ENCODE measurements around the gene SORBS1. TPM values are rescaled to one million over a fixed set of nuclear protein-coding genes. Genes with fewer than 3 reads are reported as not detected.

SORBS1 gene
- total and polyA plus RNA-seq, 2 donors (not counting 3 experiments of a cell fraction or from before 2014, with no cell fraction given), result 2.0 to 7.9 TPM

DNA sequence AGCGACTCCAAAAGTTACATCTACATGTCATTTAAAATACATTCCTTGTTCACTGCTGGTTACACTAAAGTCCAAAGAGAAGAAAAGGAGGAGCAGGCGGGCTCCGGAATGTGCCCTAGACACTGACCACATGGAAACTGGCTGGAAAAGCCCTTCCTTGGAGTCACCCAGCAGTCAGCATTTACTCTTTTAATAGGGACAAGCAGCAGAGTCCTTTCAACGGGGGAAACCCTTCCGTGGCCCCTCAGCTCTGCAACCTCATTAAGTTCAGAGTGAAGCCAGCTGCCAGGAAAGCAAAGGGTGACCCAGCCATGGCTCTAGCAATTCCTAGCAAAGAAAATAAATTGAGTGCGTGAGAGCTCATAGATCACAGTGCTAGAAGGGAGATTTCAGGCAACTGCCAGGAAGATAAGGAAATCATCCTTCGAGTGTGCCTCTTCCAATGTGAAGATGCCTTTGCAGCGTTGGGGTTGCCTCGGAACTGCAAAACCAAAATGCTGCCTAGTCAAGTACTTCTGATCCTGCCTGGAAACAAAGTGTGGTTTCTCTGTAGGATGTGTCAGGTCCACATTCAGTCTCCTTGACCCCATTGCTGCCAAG, 101.6 kb downstream of the SORBS1 start:
- ChIA-PET CTCF (interaction anchor here (1.5 kb wide), 1 partner anchor 13 kb away, joined by 11 read pairs; no protein-coding TSS in a partner anchor), POLR2A (no interaction called here)
- no peak for FAIRE-seq
- H3K9me1 ChIP-seq (replicated peaks; ENCODE audit: control insufficient read depth, extremely low read depth, insufficient read depth, low read length), result no peaks in the 10 kb centered on the region
- H3K4me2 ChIP-seq (ENCODE audit: insufficient read depth, low read length), result no peak overlapping the region
- TF ChIP-seq MYC (IDR thresholded peaks at IDR 0.05; ENCODE audit: low read depth, low read length) (no peak), CTCF (IDR thresholded peaks at IDR 0.05; ENCODE audit: extremely low read depth in 1 of 2, insufficient read depth in 1 of 2, low read depth in 1 of 2, low read length in 2 of 2) (no peak), POLR2A (IDR thresholded peaks at IDR 0.05; ENCODE audit: low read depth, low read length) (no peak), GATA2 (IDR thresholded peaks at IDR 0.05; ENCODE audit: insufficient read depth, insufficient read length, low read depth, low read length) (no peak), POLR2AphosphoS5 (IDR thresholded peaks at IDR 0.05; ENCODE audit: insufficient read depth, low read depth, low read length) (no peak), JUN (IDR thresholded peaks at IDR 0.05; ENCODE audit: borderline replicate concordance, insufficient read depth, insufficient read length, low read depth) (no peak), FOS (IDR thresholded peaks at IDR 0.05; ENCODE audit: borderline replicate concordance, insufficient read depth, low read length) (no peak), EZH2 (IDR thresholded peaks at IDR 0.05; ENCODE audit: borderline replicate concordance, low read depth, low read length, severe bottlenecking) (no peak)
- TF ChIP-seq, protein P1, sequence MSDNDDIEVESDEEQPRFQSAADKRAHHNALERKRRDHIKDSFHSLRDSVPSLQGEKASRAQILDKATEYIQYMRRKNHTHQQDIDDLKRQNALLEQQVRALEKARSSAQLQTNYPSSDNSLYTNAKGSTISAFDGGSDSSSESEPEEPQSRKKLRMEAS (IDR thresholded peaks at IDR 0.05; ENCODE audit: insufficient read depth, insufficient read length), result no peak
- H4K20me1 ChIP-seq (replicated peaks; ENCODE audit: control insufficient read depth, extremely low read depth, insufficient read depth, low read length), result no peaks in the 10 kb centered on the region
- H3K79me2 ChIP-seq (ENCODE audit: control insufficient read depth, insufficient read depth, low read length), result no peaks in the 10 kb centered on the region
- H3K9ac ChIP-seq (replicated peaks; ENCODE audit: extremely low read depth, insufficient read depth, low read length), result no peak overlapping the region
- intact Hi-C loops (cut with micrococcal nuclease), result no loop called here
- no peaks in the 10 kb centered on the region for H3K4me1 ChIP-seq (ENCODE audit: control insufficient read depth, extremely low read depth, insufficient read depth, low read length)
- no TSS peak for BruUV-seq (replicated peaks)
- no peak overlapping the region for H2AFZ ChIP-seq (ENCODE audit: low read depth, low read length)
- peaks cover 0 to 2% of the 10 kb centered on the region in 2 experiments for H3K27me3 ChIP-seq (ENCODE audit: control insufficient read depth in 2 of 2, insufficient read depth in 2 of 2, low read length in 2 of 2)
- dilution Hi-C loops (cut with MboI; ENCODE audit: extremely low pct_ligation_motif_present, low sequenced_read_pairs), result no loop called here
- no peaks in the 10 kb centered on the region for H3K9me3 ChIP-seq (replicated peaks; ENCODE audit: control insufficient read depth, insufficient read depth, low read length)
- no peak overlapping the region for H3K4me3 ChIP-seq (replicated peaks in 1 of 3; ENCODE audit: insufficient read depth in 1 of 3, low read depth in 1 of 3, low read length in 3 of 3)
- H3K36me3 ChIP-seq (ENCODE audit: control insufficient read depth in 2 of 2, extremely low read depth in 1 of 2, insufficient read depth in 2 of 2, low read length in 2 of 2), result no peaks in the 10 kb centered on the region
- DNase-seq (ENCODE audit: low read depth, low spot score), result no peak
- H3K27ac ChIP-seq (ENCODE audit: insufficient read depth, low read depth, low read length), result no peak overlapping the region

Data from endothelial cell of umbilical vein (primary cell).